C1 segment of cervical spinal cord (tissue), 14 donors: ENCODE results near the gene FRMD1.

Experiments
- DNase-seq, 14 donors: peaks; one replicate each; lab custom pipeline; 2025; lab: John Stamatoyannopoulos, UW

Gene FRMD1

GRCh38 chr6:168043193-168043847 is 35.7 kb downstream of the FRMD1 start:
- no peak for DNase-seq

GRCh38 chr6:168042426-168043192 is 36.4 kb downstream of the FRMD1 start:
- DNase-seq, result no peak

DNA sequence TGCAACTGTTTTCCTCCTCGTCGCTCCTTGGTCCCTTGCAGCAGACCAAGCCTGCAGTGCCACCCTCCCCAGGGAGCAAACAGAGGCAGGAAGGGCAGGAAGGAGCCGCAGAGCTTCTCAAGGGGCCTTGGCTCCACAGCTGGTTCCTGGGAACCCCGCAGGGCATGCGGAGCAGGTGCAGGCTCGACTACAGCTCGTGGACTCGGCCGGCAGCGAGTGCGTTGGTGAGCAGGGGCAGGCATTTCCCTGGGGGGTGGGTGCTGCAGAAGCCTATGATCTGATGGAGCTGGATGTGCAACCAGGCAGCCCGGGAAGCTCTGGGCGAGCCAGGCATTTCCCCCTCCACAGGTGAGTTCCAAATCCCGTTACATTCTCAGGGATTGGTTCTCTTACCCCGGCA is 37.1 kb downstream of the FRMD1 start:
- no peak for DNase-seq

GRCh38 chr6:168040856-168041496 is 38.0 kb downstream of the FRMD1 start:
- DNase-seq, result no peak

DNA sequence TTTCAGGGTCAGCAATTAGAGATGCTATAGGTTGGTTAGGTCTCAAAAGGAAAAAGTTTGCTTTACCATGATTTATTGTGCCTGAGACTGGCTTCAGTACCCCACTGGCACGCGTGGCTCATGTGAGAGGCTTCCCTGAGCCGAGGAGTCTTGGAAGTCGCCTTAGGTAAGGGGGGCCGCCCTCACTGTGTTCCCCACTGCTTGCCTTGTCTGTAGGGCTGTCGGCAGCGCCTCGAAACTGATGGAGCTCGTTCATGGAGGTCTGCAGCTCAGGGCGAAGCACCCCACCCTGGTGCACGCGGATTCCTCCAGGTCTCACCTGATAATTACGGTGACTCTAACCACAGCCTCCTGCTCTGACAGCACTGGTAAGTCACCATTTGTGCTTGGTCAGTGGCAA is 39.2 kb downstream of the FRMD1 start:
- DNase-seq, result no peak

DNA sequence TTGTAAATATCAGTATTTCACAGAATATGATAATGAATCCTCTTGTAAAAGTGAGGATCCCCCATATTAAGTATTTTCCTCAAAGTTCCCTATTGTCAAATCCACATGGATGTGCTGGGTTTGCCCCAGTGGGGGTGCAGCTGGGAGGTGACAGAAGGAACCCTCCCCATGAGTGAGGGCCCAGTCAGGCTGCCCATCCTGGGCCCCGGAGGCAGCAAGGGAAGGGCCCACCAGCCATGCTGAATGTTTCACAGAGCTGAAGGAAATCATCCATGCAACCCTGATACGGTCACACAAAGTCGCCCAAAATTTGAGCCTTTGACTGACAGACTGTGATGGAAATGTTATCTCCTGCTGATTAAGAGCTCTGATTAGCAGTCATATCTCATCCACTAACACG is 39.7 kb downstream of the FRMD1 start:
- no peak for DNase-seq

GRCh38 chr6:168038576-168039140 is 40.4 kb downstream of the FRMD1 start:
- DNase-seq, result no peak

DNA sequence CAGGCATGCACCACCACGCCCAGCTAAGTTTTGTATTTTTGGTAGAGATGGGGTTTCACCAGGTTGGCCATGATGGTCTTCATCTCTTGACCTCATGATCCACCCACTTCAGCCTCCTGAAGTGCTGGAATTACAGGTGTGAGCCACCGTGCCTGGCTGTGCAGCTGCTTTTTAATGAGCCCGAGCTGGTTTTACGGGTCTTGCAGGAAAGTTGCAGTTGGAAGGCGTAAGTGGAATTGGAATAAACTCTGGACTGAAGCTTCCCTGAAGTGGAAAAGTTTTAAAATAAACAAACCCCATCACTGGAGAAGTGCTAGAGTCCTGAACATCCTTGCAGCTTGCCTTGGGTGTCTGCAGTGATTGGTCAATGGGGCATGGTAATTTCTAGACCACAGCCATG is 41.2 kb downstream of the FRMD1 start:
- DNase-seq, result no peak

GRCh38 chr6:168037242-168037641 is 41.8 kb downstream of the FRMD1 start:
- no peak for DNase-seq

GRCh38 chr6:168035661-168036545 is 43.1 kb downstream of the FRMD1 start:
- DNase-seq, result peak in 1 of 14 donors; percentile 58

GRCh38 chr6:168035098-168035660 is 43.8 kb downstream of the FRMD1 start:
- DNase-seq, result peak in 4 of 14 donors; percentile 12 to 74 (median 31)

GRCh38 chr6:168034537-168034936 is 44.5 kb downstream of the FRMD1 start:
- DNase-seq, result no peak

DNA sequence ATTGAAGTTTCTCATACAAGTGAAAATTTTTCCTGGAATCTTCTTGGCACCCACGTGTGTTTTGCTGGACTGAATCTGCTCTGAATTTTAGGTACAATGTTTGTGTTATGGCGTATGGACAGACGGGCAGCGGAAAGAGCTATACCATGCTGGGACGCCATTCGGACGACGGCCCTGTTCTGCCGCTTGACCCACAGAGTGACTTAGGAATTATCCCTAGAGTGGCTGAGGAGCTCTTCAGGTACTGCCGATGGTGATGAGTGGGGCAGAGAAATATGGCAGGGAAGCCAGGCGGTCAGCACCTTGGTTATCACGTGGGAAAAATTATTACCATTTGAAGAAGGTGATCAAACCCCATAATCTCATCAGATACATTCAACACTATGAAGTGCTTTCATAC is 45.2 kb downstream of the FRMD1 start:
- DNase-seq, result no peak

DNA sequence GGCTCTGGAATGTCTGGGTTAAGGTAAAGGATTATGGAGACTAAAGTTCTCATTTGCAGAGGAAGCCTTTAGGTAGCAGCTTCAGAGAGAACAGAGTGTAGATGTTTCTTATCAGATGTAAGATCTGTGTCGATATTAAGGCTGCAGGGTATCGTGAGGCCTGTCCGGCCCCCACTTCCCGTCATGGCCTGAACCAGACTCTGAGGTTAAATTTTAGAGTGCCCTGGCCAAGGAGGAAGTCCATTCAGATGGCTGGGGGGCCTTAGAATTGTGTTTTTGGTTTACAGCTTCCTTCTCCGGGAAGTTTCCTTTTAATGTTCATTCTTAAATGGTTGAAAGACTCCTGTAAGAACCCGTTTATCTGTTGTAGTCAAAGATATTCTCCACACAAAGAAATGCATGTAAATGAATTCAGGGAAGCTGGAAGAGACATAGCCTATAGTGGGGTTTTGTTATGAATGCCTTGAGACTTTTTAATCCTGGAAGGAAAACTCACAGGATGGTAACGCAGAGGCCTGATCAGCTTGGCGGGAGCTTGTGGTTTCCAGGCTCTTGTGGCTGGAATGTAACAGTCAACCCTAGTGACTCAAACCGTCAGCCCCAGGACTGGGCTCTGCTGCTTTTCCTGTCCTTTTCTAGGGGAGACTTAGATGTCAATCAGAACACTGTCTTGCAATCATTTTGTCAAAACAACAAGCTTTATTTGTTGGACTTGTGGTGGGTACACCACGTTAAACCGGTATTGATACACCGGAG is 46.8 kb downstream of the FRMD1 start:
- no peak for DNase-seq

DNA sequence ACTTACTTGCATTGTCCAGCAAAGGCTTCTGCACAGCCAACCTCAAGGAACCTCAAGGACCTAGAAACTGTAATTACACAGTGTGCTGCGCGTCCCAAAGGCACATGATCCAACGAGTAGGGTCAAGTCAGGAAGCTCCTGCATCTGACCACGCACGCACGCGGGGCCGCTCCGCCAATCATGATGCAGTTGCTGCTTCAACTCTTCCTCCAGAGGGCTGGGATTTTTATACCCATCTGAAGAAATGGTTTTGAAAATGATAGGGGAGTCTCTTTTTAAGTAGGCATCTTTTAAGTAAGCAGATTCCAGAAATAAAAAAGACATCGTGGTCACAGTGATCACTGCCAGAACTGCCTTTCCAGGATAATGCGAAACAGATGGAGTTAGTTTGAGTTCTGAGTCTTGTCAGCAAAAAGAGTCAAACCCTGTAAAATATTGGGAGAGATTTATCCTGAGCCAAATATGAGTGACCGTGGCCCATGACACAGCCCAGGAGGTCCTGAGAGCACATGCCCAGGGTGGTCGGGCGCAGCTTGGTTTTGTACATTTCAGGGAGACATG is 47.5 kb downstream of the FRMD1 start:
- DNase-seq, result no peak

GRCh38 chr6:168030908-168031307 is 48.1 kb downstream of the FRMD1 start:
- no peak for DNase-seq

DNA sequence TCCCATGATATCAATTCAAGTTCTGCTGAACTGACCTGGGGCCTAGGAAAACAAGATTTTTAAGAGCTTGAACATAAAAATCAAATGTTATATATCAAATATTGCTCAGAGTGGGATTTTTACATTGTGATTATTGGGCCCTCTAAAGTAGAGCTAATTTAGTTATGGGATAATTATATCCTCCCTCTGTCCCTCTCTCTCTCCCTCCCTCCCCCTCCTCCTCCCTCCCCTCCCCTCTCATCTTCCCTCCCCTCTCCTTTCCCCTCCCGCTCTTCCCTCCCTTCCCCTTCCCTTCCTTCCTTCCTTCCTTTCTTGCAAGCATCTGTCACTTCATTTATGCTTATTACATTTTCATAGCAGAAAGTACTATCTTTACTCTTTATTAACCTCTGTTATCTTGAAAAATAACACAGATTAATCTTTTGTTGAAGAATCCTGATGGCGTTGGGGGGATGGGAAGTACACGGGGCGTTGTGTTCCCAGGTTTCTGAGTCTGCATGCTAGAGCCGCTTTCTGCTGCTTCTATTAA is 48.7 kb downstream of the FRMD1 start:
- DNase-seq, result no peak

DNA sequence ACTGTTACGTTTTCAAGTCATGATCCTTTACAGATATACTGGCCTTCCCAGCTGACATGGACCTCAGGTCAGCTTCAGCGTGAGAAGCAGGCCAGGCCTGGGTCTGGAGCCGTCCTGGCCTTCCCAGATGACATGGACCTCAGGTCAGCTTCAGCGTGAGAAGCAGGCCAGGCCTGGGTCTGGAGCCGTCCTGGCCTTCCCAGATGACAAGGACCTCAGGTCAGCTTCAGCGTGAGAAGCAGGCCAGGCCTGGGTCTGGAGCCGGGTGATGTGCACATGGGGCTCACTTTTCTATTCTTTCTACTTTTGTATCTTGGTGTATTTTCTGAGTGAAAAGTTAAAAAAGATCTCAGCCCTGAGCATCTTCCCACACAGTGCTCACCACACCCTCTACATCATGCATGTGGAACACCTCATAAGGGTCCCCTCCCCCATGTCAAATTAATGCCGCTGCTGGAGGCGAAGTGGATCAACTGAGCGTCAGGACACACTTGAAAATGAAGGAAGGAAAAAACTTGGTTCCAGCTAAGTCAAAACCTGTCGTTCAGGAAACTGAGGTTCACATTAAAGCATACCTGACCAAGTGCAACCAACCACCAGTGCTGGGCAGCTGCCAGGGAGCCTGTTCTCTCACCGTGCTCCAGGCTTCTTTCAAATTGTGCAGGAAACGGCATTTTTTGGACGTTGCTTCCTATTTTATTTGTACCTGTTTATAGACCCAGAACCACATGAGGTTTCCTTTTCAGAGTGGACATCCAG is 49.4 kb downstream of the FRMD1 start:
- DNase-seq, result no peak

DNA sequence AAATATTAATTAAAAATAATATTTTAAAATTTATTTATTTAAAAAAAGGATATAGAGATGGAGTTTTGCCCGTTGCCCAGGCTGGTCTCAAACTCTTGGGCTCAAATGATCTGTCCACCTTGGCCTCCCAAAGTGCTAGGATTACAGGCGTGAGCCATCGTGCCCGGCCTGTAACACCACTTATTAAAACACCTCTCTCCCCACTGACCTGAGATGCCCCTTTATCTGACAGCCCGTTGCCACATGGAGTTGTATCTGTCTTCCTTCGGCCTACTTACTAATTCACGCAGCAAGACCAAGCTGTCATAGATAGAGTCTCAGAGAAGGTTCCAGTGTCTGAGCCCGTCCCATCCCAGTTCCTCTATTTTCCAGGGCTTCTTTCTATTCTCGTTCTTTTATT is 50.8 kb downstream of the FRMD1 start:
- no peak for DNase-seq
